ENCODE measurements around the gene FGD2.
"Not testable (repeated sequence)": the region's sequence is repeated elsewhere in the genome, so short reads cannot be mapped to it uniquely, and the experiment has no call there.

FGD2 gene

DNA sequence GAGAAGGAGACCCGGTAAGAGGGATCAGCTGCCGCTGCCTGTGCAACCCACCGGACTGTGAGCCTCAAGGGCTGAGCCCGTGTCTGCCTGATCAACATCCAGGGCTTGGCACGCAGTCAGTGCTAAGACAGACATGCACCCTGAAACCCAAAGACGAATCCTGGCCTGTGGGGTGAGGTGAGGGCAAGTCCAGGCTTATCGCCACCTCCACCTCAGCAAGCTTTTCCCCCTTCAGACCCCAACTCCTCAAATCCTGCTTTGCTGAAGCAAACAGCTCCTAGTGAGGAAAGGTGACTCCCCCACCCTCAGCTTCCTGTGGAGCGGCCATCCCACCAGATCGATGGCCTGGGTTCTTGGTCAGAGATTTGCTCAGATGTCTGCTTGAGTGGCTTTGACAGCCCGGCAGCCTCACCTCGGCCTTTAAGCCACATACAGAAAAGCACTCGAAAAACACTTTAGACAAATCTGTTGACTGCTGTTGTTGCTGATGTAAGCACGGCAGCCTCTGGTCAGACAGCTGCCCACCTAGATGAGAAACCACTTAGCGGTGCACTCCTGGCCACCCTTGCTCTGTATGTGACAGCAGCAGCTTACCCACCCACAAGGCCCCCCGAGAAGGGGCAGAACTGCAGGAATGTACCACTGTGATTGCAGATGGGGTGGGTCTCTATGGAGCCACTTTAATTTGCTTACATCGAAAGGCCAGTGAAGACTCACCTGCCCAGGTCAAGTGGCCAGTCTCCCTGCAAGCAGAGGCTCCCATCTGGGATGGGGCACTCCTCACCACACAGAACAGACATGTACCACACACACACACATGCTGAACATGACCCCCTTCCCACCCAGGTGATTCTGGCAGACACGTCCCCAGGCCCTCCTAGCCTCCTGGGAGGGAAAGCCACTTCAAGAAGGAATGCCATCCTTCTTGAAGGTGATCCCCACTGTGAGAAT lies 34.3 kb upstream of the FGD2 start:
- DNase-seq: no peak

- DNase-seq: no peak
Measured at GRCh38 chr6:36971921-36972673, 33.4 kb upstream of the FGD2 start.

DNA sequence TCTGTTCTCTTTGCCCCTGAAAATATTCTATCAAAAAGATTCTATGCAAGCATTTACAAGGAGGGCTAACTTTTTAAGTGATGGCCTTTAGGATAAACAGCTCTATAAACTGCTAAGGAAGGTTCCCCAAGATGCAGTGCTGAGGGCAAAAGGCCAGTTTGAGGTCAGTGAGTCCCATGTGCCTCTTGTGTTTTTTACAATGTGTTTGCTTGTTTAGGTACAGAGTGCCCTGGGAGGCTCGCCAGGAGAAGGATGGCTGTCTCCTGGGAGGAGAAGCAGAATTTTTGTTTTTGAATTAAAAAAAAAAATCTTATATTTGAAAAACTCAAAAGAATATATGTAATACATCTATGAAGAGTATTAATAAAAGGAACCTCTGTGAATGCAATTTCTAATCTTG lies 32.3 kb upstream of the FGD2 start:
- DNase-seq: no peak

- no peak for DNase-seq
Measured at GRCh38 chr6:36973647-36974046, 31.8 kb upstream of the FGD2 start.

DNA sequence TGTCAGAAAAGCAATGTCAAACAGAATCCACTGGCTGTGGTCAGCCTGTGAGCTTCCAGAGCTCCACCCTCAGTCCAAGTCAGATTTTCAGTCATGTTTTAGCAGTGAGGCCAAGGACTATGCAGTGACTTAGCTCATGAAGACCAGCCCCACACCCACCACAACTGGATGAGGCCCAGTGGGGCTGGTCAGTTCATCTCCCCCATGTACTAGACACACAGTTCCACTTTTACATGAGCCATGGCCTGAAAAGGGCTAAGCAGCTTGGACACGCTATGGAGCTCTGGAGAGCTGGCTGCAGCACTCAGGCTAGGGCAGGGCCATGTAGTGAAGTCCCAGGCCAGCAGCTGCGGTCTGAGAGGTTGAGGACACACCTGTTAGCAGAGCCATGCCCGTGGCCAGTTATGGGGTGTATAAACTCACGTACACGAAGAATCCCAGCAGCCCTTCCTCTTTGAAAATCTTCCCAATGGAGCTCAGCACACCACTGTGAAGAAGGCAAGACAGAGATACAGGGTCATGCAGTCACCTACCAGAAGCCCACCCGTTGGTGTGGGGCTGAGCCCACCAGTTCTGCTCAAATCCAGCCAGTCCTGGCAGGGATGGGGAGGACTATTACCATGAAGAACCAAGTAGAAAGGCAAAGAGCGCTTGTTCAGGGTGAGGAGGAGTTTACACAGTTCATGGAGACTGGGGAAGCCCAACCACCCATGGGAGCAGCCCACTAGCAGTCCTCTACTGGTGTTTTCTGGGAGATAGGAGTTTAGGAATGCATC lies 30.0 kb upstream of the FGD2 start:
- no peak for DNase-seq

DNA sequence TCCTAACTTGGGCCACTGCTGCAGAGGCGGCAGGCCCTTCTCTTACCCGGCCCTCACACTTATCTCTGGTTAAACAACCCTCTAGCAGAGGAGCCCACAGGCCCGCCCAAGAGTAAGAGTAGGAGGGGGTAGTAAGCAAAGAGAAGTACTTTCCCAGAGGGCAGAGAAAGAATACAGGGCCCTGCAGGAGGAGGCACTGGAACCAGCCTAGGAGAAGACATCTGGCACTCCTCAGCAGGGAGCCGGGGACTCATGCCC lies 29.5 kb upstream of the FGD2 start:
- no peak for DNase-seq

DNA sequence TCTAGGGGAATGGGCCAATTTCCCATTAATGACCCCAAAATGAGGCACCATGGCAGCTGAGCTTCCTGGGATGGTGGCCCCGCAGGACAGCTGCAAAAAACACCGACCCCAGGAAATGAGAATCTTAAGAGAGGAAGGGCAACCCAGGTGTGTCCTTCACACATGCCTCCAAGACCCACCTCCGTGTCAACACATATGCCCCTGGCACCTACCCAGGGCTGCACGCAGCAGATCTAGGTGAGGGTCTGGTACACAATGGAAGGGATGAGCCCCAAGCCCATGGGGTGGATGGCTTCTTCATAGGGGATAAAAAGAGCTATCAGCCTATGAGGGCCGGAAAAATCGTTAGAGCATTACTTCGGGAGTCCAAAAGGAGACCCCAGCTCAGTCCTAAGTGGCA lies 28.9 kb upstream of the FGD2 start:
- DNase-seq: no peak

GRCh38 chr6:36976931-36977330 lies 28.5 kb upstream of the FGD2 start:
- DNase-seq: no peak

DNA sequence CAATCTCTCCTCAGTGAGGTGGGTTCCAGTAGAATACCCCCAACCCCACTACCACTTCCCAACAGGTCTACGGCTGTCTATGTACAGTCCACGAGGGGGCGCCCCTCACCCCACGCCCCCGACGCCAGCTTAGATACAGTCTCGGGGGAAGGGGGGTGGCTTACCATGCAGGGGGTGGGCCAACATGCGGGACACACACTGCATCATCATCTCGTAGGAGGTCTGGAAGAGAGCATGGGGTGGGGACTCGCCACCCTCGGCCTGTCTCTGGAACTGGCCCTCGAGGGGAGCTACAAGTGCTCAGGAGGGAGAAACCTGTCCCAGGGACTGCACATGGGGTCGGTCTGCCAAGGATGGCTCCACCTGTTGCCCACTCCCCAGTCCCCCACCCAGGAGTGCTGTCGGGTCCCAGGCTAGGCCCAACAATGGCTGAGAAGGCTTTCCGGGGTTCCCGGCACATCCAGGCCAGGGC lies 27.9 kb upstream of the FGD2 start:
- DNase-seq: no peak

DNA sequence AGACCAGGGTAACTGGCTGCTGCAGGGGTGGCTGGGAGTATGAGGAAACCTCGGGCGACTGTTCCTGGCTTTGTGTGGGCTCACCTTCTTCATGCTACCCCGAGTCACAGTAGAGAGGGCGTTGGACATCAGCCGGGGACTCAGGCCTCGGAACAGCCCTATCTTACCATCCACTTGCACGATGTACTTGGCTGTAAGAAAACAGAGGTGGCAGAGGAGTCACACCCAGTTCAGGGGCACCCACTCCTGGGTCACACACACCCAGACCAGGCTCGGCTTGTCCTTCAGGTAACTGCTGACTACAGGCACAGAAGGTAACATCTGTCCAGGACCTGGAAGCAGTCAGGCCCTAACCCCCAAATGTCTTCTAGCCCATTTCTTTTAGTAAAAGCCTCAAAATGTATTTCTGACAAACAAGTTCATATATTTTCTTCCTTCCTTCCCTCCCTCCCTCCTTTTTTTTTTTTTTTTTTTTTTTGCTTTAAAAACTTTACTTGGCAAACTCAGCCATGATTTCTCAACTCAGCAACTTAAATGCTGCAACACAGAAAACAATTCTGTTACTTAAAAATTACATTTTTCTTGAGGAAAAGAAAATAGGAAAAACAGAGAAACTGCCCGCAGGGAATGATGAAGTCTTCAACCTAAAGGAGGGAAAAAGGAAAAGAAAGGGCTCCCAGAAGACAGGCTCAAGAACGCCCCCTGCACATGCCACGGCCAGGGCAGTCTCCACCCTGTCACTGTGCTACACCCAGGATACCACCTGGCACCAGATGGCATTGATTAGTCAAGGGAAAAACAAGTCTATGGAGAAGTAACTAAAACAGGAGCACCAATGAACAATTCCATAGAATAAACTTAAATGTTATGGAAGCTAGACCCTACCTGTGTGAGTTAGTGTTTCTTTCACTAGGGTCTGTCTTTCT lies 26.8 kb upstream of the FGD2 start:
- DNase-seq: no peak

GRCh38 chr6:36979347-36979742 lies 26.1 kb upstream of the FGD2 start:
- no peak for DNase-seq

GRCh38 chr6:36980129-36980528 lies 25.3 kb upstream of the FGD2 start:
- DNase-seq: no peak

- DNase-seq: no peak
Measured at GRCh38 chr6:36980876-36981619, 24.4 kb upstream of the FGD2 start.

- no peak for DNase-seq
Measured at GRCh38 chr6:36983538-36983937, 21.9 kb upstream of the FGD2 start.

DNA sequence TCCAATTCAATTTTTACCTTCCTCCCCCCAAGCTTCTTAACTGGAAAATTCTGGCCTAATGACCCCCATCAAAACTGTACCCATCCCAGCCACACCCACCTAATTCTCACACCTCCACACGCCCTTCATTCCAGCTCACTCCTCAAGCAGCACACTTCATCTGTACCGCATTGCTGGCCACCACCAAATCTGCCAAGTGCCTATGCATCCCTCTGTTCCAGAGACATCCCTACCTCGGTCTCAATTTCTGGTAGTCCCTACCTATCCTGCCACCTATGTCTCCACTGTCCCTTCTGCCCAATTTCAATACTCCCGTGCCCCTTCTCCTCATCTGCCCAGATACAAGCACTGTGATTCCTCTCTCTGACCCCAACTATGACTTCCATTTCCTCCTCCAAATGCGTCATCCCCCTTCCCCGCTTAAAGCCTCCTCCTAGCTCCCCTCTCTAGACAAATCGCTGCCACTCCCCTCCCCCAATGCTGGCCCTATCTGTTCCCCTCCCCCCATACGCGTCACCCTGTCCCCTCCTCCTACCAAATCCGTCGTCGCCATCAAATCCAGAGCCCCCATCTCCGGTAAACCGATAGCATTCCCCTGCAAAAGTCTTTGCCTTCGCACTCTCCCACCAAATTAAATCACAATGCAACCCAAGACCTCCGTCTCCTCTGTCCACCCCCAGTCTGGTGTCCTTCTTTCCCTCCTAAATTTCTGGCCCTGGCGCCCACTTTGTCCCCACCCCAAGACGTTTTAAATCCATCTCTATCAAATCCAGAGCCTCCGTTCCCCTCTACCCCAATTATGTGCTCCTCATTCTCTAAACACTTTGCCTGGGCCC lies 20.7 kb upstream of the FGD2 start:
- no peak for DNase-seq

GRCh38 chr6:36985417-36985807 lies 20.0 kb upstream of the FGD2 start:
- DNase-seq: no peak

- peak; percentile 90 for DNase-seq
Measured at GRCh38 chr6:36985808-36986703, 19.4 kb upstream of the FGD2 start, which contains the start of gene MTCH1. MTCH1 (minus strand) TSS chr6:36986196; CDS start chr6:36986173, 23 bp downstream.

DNA sequence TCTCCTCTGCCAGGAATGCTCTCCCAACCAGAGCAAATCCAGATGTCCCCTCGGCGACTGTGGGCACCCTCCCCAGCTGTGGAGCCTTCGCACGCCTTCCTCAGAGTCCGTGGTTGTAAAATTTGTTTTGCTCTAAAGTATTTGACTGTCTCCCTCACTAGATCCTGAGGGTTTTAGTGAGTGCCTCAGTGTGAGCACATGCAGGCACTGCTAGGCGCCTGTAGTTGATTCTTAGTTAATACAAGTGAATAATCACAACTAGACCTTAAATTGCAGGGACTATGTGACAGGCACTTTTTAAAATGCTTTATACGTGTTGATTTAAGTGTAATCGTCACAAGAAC lies 18.8 kb upstream of the FGD2 start:
- no peak for DNase-seq

GRCh38 chr6:36989264-36989663 lies 16.2 kb upstream of the FGD2 start:
- DNase-seq: no peak

GRCh38 chr6:36990401-36990800 lies 15.1 kb upstream of the FGD2 start:
- not testable (repeated sequence) for DNase-seq

All from NCI-H774 (cell line).